GM12875 (cell line): ENCODE results near the gene POU2AF1.

Experiments used
- H3K4me3 ChIP-seq: one replicate; pipeline ENCODE4 v1.5.1; 2011; ENCODE audit warnings: low read depth, low read length, control low read depth
- CTCF ChIP-seq: IDR thresholded peaks from 2 replicates; pipeline ENCODE4 v1.5.1; 2011; ENCODE audit warnings: low read depth, mild to moderate bottlenecking, control low read depth, inconsistent platforms, low read length, moderate library complexity, borderline replicate concordance; ENCODE audit not compliant: insufficient read depth

The POU2AF1 gene

GRCh38 chr11:111421251-111421650 is 42.2 kb upstream of the POU2AF1 start:
- H3K4me3 ChIP-seq = no peak overlapping the region
- TF ChIP-seq CTCF = no peak

- TF ChIP-seq CTCF = no peak
- no peak overlapping the region for H3K4me3 ChIP-seq
These were observed 40.7 kb upstream of the POU2AF1 start for GRCh38 chr11:111419641-111420327.

- TF ChIP-seq CTCF = no peak
- H3K4me3 ChIP-seq = no peak overlapping the region
These were observed 40.1 kb upstream of the POU2AF1 start for GRCh38 chr11:111419181-111419580.

GRCh38 chr11:111418436-111418787 is 39.3 kb upstream of the POU2AF1 start:
- TF ChIP-seq CTCF = no peak
- no peak overlapping the region for H3K4me3 ChIP-seq

- no peak for TF ChIP-seq CTCF
- H3K4me3 ChIP-seq = peak overlapping the region; percentile 28
These were observed 38.8 kb upstream of the POU2AF1 start for GRCh38 chr11:111417766-111418435.

GRCh38 chr11:111417011-111417765 is 38.1 kb upstream of the POU2AF1 start:
- peak overlapping the region; percentile 28 for H3K4me3 ChIP-seq
- TF ChIP-seq CTCF = no peak
